ENCODE measurements around the gene SUGCT.
"Not testable (repeated sequence)": the region's sequence is repeated elsewhere in the genome, so short reads cannot be mapped to it uniquely, and the experiment has no call there.

Gene SUGCT

DNA sequence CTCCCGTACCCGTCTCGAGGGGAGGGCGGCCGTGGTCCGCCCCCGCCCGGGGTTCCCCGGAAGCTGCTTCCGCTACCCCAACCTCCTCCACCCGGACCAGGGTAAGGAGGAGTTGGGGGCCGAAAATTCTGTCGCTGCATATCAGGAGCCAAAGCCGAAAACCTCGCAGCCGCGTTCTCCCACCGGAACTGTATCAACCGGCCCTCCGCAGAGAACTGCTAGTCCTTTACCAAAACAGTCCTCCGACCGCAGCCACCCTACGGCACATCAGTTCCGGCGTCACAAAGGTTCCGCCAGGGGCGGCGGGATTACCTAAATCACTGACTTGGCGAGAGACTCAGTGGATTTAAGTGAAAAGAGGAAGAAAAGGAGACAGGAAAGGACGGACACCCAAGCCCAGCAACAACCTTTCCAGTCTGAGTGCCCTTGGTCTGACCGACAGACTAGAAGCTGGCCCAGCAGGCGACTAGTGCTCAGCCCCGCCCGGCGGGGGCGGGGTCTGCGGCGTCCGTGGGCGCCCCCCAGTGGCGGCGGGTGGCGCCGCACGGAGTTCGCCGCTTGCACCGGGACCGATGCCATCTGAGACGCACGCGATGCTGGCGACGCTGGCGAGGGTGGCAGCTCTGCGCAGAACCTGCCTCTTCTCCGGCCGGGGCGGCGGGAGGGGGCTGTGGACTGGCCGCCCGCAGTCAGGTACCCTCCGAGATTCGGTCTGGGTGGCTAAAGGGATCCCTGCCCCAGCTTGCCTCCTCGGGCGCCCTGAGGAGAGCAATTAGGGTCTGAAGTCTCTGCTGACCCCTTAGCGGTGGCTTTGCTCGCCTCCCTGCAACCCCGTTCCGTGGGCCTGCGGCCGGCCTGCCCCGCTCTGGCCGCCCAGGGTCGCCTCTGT lies at the start of gene SUGCT, which contains the start of gene MPLKIP:
SUGCT (plus strand) TSS at position 578 of the 889 bp plus-strand sequence.
MPLKIP (minus strand) TSS at position 195 of the 889 bp plus-strand sequence; CDS start at position 140, 55 bp downstream.
- DNase-seq = peak; percentile 77 to 91

DNA sequence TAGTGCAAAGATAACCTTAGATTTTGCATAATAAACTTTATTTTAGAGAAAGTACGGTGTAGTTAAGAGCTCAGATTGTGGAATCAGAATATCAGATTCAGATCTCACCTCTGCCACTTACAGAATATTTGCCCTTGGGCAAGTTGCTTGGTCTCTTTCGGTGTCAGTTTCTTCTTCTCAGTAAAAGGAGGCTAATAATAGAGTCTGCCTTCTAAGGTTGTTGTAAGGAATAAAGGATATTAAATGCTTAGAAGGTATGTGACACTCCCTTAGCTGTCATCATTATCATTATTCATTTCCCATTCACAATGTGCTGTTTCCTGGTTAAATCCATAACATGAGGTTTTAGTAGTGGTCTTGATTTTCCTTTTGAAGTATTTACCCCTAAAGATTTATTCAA lies 42.6 kb upstream of the SUGCT start:
- DNase-seq = no peak

DNA sequence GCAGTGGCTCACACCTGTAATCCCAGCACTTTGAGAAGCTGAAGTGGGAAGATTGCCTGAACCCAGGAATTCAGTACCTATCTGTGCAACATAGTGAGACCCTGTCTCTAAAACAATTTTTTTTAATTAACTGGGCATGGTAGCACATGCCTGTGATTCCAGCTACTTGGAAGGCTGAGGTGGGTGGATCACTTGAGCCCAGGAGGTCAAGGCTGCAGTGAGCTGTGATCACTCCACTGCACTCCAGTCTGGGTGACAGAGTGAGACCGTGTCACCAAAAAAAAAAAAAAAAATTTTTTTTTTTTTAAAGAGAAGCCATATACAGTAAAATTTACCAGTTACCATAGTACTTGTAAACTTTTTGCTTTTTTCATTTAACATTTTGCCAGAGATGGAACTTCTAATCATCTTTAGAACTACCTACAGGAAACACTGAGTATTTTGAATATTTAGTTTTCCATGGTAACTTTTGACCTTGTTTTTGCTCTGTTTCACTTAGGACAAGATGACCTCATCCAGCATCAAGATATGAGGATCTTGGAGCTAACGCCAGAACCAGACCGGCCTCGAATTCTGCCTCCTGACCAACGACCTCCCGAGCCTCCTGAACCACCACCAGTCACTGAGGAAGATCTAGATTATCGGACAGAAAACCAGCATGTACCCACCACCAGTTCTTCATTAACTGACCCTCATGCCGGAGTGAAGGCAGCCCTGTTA lies 41.0 kb upstream of the SUGCT start:
- DNase-seq = no peak

DNA sequence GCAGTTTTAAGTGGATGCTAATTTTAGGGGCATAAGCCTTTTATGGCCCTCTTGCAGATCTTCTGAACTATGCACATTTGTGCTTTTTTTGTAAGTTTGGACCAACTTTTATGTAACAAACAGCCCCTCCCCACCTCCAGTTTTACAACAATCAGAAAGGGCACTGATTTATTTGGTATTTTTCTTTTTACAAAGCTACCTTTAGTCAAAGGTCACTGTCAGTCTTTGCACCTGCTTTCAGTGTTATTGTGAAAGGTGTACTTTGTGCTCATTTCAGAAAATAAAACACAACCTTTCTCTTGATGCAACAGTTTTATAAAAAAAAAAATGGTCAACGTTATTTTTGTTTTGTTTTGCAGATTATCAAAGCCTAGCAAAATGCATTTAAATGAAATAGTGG lies 39.6 kb upstream of the SUGCT start:
- no peak for DNase-seq

DNA sequence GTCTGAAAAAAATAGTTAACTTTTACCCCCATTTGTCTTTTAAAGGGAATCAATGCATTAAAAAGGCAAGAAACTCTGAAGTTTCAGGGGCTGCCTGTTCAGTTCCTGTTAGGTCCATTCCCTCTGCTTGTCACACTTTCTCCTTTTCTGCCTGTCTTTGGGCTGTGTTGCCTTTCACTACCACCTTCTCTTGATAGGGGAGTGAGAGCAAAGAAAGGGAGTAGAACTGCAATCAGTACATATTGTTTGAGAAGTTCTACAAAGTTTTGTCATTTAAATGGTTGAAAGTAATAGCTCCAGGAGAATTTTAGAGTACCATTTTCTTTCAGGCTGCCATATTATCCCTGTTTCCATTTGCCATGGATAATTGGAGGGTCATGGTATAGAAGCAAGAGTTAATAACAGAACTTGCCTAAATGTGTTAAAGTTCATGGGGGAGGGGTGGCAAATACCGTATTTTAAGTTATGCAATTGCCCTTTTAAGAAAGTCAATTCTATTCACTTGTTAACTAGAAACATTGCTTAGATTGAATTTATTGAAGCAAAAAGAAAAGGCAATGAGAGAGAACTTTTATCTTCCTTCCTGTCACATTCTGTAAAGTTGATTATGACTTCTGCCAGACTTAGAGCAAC lies 39.0 kb upstream of the SUGCT start:
- no peak for DNase-seq

DNA sequence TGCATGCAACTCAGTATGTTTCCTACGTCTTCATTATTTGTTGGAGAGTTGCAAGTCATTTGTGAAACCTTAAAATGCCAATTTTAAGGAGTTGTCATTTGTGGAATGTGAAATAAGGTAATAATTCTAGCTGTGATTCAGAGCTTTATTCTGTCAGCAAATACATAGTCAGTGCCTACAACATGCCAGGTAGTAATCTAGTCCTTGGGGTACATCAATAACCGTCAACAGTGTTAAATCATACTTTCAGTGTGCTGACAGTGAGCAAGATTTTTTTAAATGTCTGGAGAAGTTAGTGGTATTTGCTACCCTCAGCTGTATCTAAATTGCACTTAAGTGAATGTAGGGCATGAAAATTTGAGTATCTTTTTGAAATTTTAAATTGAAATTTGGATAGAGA lies 37.1 kb upstream of the SUGCT start:
- no peak for DNase-seq

DNA sequence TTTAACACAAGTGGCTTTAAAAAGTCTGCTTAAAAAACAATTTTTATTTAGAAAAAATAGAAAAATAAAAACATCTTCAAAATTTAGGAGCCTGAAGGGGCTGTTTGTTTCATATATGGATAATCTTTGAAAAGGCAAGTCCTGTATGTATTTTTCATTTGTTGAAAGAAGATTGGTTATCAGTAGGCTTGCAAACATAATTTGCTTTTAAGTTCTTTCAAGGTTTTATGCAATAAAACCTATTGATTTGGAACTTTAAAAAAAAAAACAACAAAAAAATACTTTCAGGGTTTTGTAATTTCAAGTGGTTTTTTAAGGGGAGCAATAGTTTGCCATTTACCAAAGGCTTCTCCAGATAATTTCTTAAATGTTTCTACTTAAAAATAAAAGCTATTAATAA lies 36.0 kb upstream of the SUGCT start:
- DNase-seq = no peak

DNA sequence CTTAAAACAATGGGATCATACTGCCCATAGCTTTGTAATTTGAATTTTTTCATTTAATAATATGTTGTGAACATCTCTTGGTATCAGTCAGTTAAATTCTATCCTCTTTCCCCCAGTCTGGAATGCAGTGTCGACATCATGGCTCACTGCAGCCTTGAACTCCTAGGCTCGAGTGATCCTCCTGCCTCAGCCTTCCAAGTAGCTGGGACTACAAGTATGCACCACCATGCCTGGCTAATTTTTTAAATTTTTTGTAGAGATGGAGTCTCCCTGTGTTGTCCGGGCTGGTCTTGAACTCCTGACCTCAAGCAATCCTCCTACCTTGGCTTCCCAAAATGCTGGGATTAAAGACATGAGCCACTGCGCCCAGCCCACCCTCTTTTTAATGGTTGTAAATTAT lies 35.0 kb upstream of the SUGCT start:
- DNase-seq = no peak

DNA sequence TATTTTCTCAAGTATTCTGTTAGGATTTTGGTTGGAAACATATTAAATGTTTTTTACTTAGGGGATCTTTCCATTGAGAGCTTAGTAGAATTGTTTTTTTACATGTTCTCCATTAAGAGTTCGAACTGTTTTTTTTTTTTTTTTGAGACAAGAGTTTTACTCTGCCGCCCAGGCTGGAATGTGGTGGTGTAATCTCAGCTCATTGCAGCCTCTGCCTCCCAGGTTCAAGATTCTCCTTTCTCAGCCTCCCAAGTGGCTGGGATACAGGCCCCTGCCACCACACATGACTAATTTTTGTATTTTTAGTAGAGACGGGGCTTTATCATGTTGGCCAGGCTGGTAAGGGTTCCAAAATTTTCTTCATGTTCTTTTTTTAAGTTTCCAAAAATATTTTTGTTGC lies 33.6 kb upstream of the SUGCT start:
- DNase-seq = no peak

DNA sequence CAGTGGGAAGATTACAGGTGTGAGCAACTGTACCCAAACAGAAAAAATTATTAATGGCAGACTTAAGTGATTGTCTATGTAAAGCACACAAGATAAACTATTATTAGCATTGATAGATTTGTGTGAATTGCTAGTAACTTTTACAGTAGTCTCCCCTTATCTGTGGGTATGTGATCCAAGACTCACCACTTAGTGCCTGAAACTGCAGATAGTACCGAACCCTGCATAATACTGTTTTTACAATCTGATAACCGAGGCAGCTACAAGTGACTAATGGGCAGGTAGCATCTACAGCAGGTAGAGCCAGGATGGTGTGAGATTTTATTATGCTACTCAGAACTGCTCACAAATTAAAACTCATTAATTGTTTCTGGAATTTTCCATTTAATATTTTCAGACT lies 31.9 kb upstream of the SUGCT start:
- DNase-seq = no peak

DNA sequence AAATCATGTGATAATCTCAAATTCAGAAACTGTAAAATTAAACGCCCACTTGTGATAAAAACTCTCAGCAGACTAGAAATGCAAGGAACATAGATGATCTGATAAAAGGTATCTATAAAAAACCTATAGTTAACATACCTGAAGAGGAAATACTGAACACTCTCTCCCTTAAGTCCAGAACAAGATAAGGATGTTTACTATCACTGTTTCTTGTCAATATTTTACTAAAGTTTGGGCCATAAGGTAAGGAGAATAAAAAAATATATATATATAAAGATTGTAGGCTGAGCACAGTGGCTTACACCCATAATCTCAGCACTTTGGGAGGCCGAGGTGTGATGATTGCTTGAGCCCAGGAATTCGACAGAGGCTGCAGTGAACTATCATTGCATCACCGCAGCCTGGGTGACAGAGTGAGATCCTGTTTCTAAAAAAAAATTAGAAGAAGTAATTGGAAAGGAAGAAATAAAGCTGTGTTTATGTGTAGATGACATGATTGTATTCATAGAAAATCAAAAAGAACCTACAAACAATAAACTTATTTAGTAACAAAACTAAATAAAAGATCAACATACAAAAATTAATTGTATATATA lies 28.8 kb upstream of the SUGCT start:
- no peak for DNase-seq

DNA sequence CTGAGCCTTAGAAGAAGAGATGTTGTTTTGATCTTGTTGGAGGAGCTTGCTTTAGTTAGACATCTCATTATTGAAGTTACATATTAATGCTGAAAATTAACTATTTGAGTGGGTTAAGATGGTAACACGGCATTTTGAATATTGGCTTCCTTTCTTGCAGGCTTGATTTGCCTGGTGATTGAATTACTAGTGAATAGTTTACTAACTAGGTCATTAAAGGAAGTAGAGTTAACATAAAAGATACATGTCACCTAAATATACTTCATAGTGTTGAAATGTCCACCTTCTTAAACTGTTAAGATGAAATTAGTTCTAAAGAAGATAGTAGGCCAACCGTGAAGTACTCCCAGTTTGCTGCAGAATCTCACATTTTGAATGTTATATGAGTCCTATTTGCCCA lies 18.9 kb upstream of the SUGCT start:
- DNase-seq = no peak

DNA sequence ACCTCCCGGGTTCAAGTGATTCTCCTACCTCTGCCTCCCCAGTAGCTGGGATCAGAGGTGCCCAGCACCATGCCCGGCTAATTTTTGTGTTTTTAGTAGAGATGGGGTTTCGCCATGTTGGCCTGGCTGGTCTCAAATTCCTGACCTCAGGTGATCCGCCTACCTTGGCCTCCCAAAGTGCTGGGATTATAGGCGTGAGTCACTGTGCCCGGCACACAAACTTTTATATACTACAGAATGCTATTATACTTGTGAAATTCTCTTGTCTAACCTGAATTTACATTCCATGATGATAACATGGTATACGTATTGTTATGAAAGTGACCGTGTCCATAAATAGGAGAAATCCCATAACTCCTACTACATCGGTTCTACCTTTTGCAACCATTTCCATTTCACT lies 17.6 kb upstream of the SUGCT start:
- not testable (repeated sequence) for DNase-seq

DNA sequence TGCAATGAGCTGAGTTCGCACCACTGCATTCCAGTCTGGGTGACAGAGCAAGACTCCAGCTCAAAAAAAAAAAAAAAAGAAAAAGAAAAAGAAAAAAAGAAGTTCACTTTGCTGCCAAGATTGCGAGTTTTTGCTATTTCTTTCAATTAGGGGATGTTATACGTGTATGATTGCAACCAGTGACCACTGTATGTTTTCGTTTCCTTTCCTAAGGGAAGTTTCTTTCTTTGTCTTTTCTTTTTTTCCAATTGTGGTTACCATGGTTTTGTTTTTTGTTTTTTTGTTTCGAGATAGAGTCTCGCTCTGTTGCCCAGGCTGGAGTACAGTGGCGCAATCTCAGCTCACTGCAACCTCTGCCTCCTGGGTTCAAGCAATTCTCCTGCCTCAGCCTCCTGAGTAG lies 16.6 kb upstream of the SUGCT start:
- not testable (repeated sequence) for DNase-seq

DNA sequence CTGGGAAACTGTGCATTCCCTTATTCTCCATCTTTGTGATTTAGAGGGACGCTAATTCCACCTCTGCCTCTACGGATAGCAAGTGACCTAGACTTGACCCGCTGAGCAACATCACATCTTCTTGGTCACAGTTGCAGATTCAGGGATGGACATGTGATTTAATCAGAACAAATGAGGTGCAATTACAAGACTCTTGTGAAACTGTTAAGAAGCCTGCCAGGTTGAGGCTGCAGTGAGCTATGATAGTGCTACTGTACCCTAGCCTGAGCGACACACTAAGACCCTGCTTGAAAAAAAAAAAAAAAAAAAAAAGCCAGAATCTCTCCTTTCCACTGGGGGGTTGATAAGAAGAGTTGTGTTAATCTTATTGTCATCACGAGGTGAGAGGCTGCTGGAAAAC lies 14.8 kb upstream of the SUGCT start:
- no peak for DNase-seq

DNA sequence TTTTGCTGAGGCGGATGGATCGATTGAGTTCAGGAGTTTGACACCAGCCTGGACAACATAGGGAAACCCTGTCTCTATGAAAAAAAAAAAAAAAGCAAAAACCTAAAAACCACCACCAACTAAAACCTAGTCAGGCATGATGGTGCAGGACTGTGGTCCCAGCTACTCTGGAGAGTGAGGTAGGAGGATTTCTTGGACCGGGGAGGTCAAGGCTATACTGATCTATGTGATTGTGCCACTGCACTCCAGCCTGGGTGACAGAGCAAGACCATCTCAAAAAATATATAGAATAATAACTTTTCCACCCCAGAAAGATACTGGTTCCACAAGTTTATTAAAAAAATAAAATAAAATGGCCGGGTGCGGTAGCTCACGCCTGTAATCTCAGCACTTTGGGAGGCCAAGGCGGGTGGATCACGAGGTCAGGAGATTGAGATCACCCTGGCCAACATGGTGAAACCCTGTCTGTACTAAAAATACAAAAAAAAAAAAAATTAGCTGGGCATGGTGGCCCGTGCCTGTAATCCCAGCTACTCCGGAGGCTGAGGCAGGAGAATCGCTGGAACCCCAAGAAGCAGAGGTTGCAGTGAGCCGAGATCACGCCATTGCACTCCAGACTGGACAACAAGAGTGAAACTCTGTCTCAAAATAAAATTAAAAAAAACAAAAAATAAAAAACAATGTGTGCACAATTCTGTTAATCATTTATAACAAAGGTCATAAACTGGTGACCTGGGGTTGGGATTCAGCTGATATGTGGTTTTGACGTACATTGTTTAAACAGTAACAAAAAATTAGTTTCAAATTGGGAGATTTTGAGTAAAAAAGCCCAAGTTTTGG lies 12.5 kb upstream of the SUGCT start:
- DNase-seq = not testable (repeated sequence)

DNA sequence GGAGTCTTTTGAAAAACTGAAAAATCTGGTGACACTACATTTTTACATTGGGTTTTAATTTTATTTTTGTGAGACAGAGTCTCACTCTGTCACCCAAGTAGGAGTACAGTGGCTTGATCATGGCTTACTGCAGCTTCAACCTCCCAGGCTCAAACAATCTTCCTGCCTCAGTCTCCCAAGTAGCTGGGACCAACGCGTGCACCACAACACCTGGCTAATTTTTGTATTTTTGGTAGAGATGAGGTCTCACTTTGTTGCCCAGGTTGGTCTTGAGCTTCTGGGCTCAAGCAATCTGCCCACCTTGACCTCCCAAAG lies 11.9 kb upstream of the SUGCT start:
- DNase-seq = no peak

DNA sequence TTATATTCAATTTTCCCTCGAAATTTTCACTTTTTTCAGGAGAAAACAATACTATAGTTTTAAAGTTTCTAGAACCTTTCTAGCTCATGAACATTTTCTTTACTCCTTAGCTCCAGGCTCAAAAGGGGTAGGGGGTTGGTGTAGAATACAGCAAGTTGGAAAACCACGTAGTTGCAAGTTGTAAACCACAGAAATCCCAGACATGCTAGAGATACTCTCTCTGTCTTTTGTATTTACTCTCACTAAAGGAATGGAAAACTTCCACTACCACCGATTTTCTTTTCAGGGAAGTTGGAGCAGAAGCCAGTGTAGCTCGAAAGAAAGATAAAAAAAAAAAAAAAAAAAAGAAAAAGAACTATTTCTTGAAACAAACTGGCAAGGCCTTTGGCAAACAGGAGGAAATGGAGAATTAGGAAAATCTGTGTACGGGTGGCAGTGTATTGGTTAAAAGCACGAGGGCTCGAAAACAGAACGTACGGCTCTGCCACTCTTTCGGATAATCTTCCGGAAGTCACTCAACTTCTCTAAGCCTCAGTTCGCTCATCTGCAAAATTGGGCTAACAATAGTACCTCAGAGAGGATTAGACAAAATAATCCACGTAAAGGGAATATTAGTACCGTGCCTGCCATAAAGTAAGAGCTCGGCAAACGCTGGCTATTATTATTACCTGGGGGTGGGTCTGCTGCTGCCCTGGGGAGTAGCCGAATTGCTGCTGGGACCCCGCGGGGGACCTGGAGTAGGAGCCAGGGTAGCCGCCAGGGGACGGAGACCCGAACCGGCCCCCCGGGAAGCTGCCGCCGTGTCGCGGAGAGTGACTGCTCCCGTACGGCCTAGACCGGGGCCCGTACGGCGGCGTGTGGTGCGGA lies 1.0 kb upstream of the SUGCT start:
- DNase-seq = no peak

DNA sequence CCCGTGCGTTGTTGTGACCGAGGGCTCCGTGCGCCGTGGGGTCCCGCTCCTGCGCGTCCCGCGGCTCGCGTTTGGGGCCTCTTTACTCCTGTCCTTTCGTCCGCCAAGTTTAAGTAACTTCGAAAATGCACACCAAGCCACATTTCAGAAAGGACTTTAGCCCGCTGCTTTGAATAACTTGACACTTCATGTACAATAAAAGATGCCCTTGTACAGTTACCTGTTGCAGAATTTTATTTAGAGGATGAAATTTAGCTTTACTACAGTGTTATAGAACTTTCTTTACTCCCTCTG lies 459 bp downstream of the SUGCT start:
- no peak for DNase-seq

DNA sequence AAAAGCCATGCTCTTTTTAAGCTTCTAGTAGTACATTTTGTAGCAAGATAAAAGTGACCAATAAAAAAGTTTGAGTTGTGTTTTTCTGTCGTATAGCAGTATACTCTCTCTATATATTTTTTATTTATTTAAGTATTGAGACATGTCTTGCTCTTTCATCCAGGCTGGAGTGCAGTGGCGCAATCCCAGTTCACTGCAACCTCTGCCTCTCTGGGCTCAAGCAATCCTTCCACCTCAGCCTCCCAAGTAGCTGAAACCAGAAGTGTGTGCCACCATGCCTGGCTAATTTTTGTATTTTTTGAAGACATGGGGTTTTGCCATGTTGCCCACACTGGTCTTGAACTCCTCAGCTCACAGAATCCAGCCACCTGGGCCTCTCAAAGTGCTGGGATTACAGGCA lies 2.8 kb downstream of the SUGCT start:
- DNase-seq = no peak

DNA sequence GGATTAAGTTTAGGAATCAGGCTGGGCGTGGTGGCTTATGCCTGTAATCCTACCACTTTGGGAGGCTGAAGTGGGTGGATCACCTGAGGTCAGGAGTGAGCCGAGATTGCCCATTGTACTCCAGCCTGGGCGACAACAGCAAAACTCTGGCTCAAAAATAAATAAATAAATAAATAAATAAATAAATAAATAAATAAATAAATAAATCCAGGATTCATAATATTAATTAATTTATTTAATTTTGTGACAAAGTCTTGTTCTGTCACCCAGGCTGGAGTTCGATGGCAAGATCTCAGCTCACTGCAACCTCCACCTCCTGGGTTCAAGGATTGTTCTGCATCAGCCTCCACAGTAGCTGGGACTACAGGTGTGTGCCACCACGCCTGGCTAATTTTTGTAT lies 4.2 kb downstream of the SUGCT start:
- DNase-seq = no peak

DNA sequence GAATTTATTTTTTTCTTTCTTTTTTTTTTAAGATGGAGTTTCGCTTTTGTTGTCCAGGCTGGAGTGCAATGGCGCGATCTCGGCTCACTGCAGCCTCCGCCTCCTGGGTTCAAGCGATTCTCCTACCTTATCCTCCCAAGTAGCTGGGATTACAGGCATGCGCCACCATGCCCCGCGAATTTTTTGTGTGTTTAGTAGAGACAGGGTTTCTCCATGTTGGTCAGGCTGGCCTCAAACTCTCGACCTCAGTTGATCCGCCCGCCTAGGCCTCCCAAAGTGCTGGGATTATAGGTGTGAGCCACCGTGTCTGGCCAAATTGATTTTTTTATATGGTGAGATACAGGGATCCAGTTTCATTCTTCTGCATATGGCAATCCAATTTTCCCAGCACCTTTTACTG lies 5.1 kb downstream of the SUGCT start:
- DNase-seq = not testable (repeated sequence)

Measured in NCI-H1930 (cell line).